Measurements from ENCODE around the gene HOXD9.

DNA sequence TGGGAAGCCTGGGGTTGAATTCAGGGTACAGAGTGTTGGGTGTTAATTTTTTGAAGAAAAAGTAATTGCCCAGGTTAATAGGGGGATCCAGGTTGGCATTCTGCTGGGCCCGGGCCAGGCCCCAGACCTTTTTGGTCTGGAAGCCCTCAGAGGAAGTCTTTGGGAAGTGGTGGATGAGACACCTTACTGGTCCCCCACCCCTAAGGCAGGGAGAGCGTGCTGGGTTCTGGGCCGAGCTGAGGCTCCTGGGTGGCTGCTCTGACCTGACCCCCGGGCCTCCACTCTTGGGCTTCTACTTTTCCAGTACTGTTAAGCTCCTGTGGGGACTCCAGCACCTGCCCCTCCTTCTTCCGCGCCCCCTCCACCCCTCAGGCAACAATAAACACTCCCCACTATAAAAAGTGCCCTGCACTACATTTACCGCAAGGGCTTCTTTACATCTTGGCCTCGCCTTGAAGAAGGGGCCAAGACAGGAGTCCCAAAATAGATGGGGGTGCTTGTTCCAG, 33.8 kb downstream of the HOXD9 start:
- TF ChIP-seq POLR2AphosphoS5 (IDR thresholded peaks at IDR 0.05; ENCODE audit: low read depth, low read length): no peak
- TF ChIP-seq POLR2A (IDR thresholded peaks at IDR 0.05; ENCODE audit: low read depth, low read length): no peak
- TF ChIP-seq TAF1 (IDR thresholded peaks at IDR 0.05; ENCODE audit: low read depth, low read length): no peak
- no peak for TF ChIP-seq SPI1 (IDR thresholded peaks at IDR 0.05; ENCODE audit: low read depth, low read length)
- TF ChIP-seq PAX5 (IDR thresholded peaks at IDR 0.05; ENCODE audit: insufficient read depth, low read length, severe bottlenecking): no peak
- no peak for TF ChIP-seq POU2F2 (IDR thresholded peaks at IDR 0.05; ENCODE audit: low read depth, low read length)
